ENCODE results near the gene TEX2. TPM values are rescaled to one million over a fixed set of nuclear protein-coding genes. Genes with fewer than 3 reads are reported as not detected.

TEX2 gene
- total and polyA plus RNA-seq, 2 of the 13 experiments (the other 11 are each of a cell fraction or from before 2014, with no cell fraction given): 21.4 to 37.7 TPM

GRCh38 chr17:64216338-64217248, 46.5 kb downstream of the TEX2 start (continued):
- TF ChIP-seq SMAD1 (CRISPR knock-in tag; IDR thresholded peaks at IDR 0.05; ENCODE audit: borderline replicate concordance, low read depth): no peak; the same call in 1 of the 2 replicates
- no peak for TF ChIP-seq SMARCC2 (IDR thresholded peaks at IDR 0.05)
- peak; percentile 87; the same call in 1 of the 2 replicates for TF ChIP-seq MZF1 (CRISPR knock-in tag; IDR thresholded peaks at IDR 0.05; ENCODE audit: borderline replicate concordance)
- peak; percentile 82 for TF ChIP-seq ZNF639 (CRISPR knock-in tag; conservative IDR thresholded peaks at IDR 0.05)
- peak; percentile 97; the same call in 1 of the 2 replicates for TF ChIP-seq ARID2 (CRISPR knock-in tag; IDR thresholded peaks at IDR 0.05; ENCODE audit: borderline replicate concordance)
- peak; percentile 58; the same call in 1 of the 2 replicates for TF ChIP-seq ZIK1 (CRISPR knock-in tag; IDR thresholded peaks at IDR 0.05; ENCODE audit: borderline replicate concordance, low read depth)
- TF ChIP-seq ZHX1 (CRISPR knock-in tag; IDR thresholded peaks at IDR 0.05; ENCODE audit: low read depth): no peak
- TF ChIP-seq ZNF674 (CRISPR knock-in tag; IDR thresholded peaks at IDR 0.05; ENCODE audit: low read depth): 0 out of 2 replicates have a peak, but pooled peaks have one; percentile 85
- TF ChIP-seq ZNF660 (CRISPR knock-in tag; IDR thresholded peaks at IDR 0.05; ENCODE audit: borderline replicate concordance, low read depth): no peak
- no peak; the same call in 1 of the 2 replicates for TF ChIP-seq ZNF460 (CRISPR knock-in tag; IDR thresholded peaks at IDR 0.05; ENCODE audit: borderline replicate concordance)
- peak; percentile 75; the same call in 1 of the 2 replicates for TF ChIP-seq DPF2 (CRISPR knock-in tag; IDR thresholded peaks at IDR 0.05; ENCODE audit: borderline replicate concordance, low read depth)
- peak; percentile 92 for TF ChIP-seq THAP7 (CRISPR knock-in tag; IDR thresholded peaks at IDR 0.05)
- peak; percentile 96; the same call in 1 of the 2 replicates for TF ChIP-seq ZFP91 (CRISPR knock-in tag; IDR thresholded peaks at IDR 0.05; ENCODE audit: borderline replicate concordance)
- peak; percentile 98 for TF ChIP-seq TARDBP (CRISPR knock-in tag; IDR thresholded peaks at IDR 0.05)
- TF ChIP-seq SALL2 (CRISPR knock-in tag; IDR thresholded peaks at IDR 0.05): peak; percentile 83
- TF ChIP-seq ATF7-NPFF (CRISPR knock-in tag; IDR thresholded peaks at IDR 0.05; ENCODE audit: low read depth): no peak
- peak; percentile 98 for TF ChIP-seq PHF21A (CRISPR knock-in tag; IDR thresholded peaks at IDR 0.05)
- TF ChIP-seq ZZZ3 (CRISPR knock-in tag; IDR thresholded peaks at IDR 0.05; ENCODE audit: borderline replicate concordance): no peak
- no peak for TF ChIP-seq ZNF552 (CRISPR knock-in tag; IDR thresholded peaks at IDR 0.05; ENCODE audit: borderline replicate concordance)
- no peak for TF ChIP-seq ATAD3A (CRISPR knock-in tag; IDR thresholded peaks at IDR 0.05)
- TF ChIP-seq NFATC3 (CRISPR knock-in tag; IDR thresholded peaks at IDR 0.05): peak; percentile 68; the same call in 1 of the 2 replicates
- no peak for TF ChIP-seq ZNF562 (CRISPR knock-in tag; IDR thresholded peaks at IDR 0.05; ENCODE audit: borderline replicate concordance)

Measured in HepG2 (cell line).